WTC11 (cell line): ENCODE data around the gene ZNF212.

Experiments
- CTCF ChIP-seq: fragments of 200-600 bp; IDR thresholded peaks from 2 replicates; pipeline ENCODE4 v1.8.0; 2022; ENCODE audit warnings: antibody characterized with exemption
- ELF4 ChIP-seq: sonication (generic); formaldehyde crosslinking; IDR thresholded peaks from 2 replicates; pipeline ENCODE4 v1.8.1; 2022; ENCODE audit warnings: low read depth, mild to moderate bottlenecking, moderate library complexity, missing genetic modification reagents
- NR3C1 ChIP-seq: sonication (generic); formaldehyde crosslinking; conservative IDR thresholded peaks from 2 replicates; pipeline ENCODE4 v1.8.1; 2023; ENCODE audit warnings: low read depth, mild to moderate bottlenecking, missing genetic modification reagents
- SOX15 ChIP-seq: fragments of 250-450 bp; sonication (Bioruptor Pico); IDR thresholded peaks from 2 replicates; pipeline ENCODE4 v1.9.0; 2021; ENCODE audit warnings: mild to moderate bottlenecking
- ZNF263 ChIP-seq: sonication (generic); formaldehyde crosslinking; IDR thresholded peaks from 2 replicates; pipeline ENCODE4 v1.8.1; 2022; ENCODE audit warnings: low read depth, mild to moderate bottlenecking, moderate library complexity, missing genetic modification reagents
- TF ChIP-seq, protein P1 (sequence below): sonication (generic); formaldehyde crosslinking; IDR thresholded peaks from 2 replicates; pipeline ENCODE4 v1.8.0; 2023; ENCODE audit warnings: missing genetic modification reagents

- TF ChIP-seq SOX15 (CRISPR knock-in tag) (no peak), CTCF (no peak), ELF4 (CRISPR knock-in tag) (no peak), ZNF263 (no peak), NR3C1 (CRISPR knock-in tag) (no peak)
- TF ChIP-seq, protein P1, sequence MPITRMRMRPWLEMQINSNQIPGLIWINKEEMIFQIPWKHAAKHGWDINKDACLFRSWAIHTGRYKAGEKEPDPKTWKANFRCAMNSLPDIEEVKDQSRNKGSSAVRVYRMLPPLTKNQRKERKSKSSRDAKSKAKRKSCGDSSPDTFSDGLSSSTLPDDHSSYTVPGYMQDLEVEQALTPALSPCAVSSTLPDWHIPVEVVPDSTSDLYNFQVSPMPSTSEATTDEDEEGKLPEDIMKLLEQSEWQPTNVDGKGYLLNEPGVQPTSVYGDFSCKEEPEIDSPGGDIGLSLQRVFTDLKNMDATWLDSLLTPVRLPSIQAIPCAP = no peak
These were observed 47.6 kb upstream of the ZNF212 start for GRCh38 chr7:149191851-149192250.
